GM12874 (cell line): ENCODE data around the gene PSMB5.

Experiments
- CTCF ChIP-seq: IDR thresholded peaks from 2 replicates; pipeline ENCODE4 v1.5.1; 2011; ENCODE audit warnings: low read depth, mild to moderate bottlenecking, control low read depth, low read length, moderate library complexity; ENCODE audit not compliant: insufficient read depth

Gene PSMB5

GRCh38 chr14:23071921-23072539 lies 37.3 kb upstream of the PSMB5 start:
- no peak for TF ChIP-seq CTCF

GRCh38 chr14:23071244-23071920 lies 36.7 kb upstream of the PSMB5 start:
- no peak for TF ChIP-seq CTCF

GRCh38 chr14:23070262-23071129 lies 35.8 kb upstream of the PSMB5 start:
- TF ChIP-seq CTCF, result no peak

GRCh38 chr14:23069413-23069806 lies 34.7 kb upstream of the PSMB5 start:
- TF ChIP-seq CTCF, result no peak

- peak; percentile 96 for TF ChIP-seq CTCF
Measured at GRCh38 chr14:23068789-23069412, 34.2 kb upstream of the PSMB5 start.

GRCh38 chr14:23067847-23068788 lies 33.4 kb upstream of the PSMB5 start:
- no peak for TF ChIP-seq CTCF
